HPDE6-E6E7 (cell line): Measurements from ENCODE around the gene ZBTB48.

ENCODE experiments used
- DNase-seq: peaks from one replicate; pipeline ENCODE4 v3.0.0; 2011; ENCODE audit warnings: missing footprints; ENCODE audit errors: extremely low spot score

The ZBTB48 gene

DNA sequence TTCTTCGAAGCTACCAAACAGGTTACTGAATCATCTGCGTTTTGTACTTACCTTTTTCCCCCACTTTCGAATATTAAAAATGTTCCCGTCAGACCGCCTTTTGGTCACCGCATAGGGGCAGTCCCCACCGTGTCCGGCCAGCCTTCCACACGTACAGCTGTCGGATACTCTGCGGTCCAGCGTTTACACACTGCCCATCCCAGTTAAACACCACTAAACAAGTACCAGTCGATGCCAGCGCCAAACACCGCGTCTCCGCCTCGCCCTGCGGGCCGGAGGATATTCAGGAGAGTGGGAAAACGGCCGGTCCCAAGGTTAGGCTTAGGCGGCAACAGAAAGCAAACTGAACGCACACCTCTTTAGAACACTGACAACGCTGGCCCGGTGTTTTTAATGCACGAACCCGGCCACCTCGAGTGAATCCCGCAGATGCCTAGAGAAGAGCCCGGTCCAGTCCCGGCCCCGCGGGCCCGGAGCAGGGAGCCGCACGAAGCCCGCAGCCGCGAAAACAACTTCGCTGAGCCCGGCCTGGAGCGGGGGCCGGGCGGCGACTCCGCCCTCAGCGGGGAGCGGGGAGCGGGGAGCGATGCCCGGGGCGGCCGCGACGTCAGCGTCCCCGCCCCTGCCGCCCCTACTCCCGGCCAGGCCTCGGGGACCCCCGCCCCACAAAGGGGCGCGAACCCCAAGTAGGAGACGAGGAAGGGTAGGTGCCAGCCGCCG lies 33.0 kb downstream of the ZBTB48 start:
- no peak for DNase-seq

DNA sequence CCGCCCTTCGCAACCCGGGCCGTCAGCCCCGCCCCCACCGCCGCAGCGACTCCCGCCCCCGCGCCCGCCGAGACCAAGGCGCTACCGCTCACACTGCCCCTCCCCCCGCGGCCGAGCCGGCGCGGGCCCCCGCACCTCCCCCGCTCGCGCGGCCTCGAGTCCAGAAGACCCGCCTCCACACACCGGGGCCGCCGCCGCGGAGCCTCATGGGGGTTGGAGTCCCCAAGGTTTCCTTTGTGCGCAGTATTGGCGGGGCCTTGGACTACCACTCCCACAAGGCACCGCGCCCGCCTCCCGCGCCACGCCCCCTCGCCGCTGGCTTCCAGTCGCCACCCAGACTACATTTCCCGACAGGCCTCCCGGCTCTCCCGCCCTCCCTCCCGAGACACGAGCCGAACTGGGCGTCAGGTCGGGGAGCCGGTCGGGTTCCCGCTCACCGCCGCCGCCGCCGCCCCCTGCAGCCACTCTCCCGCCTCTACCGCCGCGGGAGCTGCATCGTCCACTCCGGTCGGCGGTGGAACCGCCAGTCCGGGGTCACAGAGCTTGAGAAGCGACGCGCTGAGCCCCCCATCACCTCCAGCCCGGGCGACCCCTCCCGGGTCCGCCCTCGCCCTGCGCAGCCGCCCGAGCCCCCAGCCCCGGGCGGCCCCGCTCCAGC lies 33.7 kb downstream of the ZBTB48 start, which contains the start of gene PHF13:
TSS of gene PHF13 (plus strand) at position 371 of the 658 bp plus-strand sequence. CDS start 336 bp downstream, outside the sequence.
- peak; percentile 96 for DNase-seq

DNA sequence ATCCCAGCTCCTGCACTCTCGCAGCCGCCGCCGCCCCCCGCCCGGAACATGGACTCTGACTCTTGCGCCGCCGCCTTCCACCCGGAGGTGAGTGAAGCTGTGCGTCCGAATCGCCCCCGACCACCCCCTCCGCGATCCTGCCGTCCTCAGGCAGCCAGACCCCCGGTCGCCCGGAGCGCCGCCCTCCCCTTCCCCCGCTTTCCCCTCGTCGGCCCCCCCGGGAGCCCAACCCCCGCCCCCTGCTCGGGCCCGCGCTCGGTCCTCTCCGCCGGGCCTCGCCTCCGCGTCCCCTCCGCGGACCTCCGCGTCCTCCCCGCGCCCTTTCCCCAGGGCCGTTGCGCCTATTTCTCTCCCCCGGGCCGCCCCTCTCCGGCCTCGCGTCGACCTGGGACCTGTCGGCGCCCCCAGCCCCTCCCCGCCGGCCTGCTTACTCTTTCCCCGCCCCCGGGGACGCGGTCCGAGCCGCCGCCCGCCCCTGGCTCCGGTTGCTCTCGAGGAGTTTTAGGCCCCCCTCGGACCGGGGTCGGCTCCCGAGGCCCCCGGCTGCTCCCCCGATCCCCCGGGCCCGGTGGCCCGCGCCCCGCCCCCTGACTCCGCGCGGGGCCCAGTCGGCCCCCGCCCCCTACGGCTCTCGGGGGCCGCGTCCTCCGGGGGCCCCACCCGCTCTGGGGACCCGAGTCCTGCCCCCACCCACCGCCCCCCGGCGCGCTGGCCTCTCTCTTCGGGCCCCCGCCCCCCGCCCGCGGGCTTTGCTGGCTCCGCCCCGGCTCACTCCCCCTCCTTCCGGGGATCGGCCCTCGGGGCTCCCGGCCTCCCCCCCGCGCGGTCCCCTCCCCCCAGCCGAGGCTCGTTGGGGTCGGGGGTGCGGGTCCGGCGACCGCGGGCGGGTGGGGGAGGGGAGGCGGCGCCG lies 34.5 kb downstream of the ZBTB48 start:
- DNase-seq: no peak

DNA sequence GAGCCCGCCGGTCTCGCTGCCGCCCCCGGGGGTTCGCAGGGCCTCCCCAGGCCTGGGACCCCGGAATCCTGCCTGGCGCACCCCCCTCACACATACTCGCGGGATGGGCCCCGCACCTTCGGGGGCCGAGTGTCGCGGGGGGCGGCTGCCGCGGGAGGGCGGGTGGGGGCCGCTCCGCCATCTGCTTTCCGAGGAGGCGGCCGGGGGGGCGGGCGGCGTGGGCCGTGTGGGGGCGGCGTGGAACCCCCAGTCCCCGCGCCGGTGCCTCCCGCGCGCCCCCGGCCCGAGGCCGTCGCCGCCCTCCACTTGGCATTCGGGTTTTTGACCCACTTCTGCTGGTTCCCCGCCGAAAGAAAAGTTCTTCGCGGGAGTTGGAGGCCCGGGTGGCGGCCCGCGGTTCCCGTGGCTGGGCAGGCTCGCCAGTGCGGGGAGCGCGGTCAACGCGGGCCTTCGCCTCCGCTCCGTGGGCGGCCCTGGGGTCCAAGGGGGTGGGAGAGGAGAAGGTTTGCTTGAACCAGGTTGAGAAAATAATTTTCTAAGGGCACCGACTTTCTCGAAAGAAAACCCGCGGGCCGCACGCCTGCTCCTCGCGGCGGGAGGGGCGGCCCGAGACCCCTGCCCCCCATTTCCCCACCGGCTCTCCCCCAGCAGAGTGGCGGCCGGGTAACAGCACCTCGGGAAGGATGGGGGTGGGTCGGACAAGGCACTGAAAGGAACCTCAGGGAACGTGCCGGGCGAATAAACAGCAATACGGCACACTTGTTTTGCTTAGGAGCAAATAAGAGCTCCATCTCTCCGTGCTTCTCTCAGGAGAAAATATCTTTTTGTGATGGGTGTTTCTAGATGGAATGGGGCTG lies 35.4 kb downstream of the ZBTB48 start:
- DNase-seq: no peak

DNA sequence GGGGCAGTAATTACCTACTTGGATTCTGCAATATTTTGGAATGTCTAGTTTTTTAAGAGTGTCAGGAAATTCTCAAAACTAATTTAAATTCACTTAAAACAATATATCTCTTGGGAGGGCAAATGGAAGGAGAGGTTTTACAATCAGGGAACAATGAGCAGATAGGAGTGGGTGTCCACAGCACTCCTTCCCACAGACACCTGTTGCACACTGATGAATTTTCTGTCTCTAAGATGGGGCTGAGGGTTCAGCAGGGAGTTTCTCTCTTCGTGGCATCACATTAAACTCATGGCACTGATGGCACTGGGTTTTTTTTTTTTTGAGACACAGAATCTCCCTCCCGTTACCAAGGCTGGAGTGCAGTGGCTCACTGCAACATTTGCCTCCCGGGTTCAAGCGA lies 39.3 kb downstream of the ZBTB48 start:
- DNase-seq: no peak

DNA sequence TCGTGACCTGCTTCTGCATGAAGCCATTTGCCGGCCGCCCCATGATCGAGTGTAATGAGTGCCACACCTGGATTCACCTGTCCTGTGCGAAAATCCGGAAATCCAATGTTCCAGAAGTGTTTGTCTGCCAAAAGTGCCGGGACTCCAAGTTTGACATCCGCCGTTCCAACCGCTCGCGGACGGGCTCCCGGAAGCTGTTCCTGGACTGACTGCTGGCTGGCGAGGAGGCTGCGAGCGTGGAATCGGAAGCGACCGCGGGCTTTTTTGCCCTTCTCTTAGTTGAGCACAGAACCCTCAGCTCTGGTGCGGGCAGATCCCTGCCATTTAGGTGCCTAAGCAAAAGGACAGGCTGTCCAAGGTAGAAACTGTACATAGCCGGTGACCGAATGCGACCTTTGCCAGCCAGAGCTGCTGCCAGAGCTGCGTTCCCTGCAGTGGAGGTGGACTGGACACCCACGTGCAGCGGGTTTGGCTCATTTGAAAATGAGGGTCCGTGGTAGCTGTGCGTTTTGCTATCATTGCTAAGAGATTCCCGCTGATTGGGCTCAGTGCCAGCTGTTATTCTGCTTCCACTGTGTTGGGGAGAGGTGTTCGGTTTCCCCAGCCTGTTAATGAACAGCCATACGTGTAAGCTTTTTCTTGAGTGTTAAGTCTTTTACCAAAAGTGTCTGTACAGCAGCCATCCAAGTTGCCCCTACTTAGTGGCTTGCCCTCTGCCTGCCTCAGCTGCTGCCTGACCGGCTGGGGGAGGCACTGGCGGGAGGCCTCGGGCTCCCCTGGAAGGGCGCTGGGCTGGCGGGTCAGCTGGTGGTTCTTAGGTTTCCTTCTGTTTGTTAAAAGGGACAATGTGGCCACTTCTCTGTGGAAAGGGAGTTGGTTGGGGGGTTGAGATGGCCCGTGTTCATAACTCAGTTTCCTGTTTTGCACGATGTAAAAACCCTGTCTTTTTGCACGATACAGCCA lies 41.9 kb downstream of the ZBTB48 start:
- no peak for DNase-seq

GRCh38 chr1:6622396-6623152 lies 42.8 kb downstream of the ZBTB48 start:
- no peak for DNase-seq

DNA sequence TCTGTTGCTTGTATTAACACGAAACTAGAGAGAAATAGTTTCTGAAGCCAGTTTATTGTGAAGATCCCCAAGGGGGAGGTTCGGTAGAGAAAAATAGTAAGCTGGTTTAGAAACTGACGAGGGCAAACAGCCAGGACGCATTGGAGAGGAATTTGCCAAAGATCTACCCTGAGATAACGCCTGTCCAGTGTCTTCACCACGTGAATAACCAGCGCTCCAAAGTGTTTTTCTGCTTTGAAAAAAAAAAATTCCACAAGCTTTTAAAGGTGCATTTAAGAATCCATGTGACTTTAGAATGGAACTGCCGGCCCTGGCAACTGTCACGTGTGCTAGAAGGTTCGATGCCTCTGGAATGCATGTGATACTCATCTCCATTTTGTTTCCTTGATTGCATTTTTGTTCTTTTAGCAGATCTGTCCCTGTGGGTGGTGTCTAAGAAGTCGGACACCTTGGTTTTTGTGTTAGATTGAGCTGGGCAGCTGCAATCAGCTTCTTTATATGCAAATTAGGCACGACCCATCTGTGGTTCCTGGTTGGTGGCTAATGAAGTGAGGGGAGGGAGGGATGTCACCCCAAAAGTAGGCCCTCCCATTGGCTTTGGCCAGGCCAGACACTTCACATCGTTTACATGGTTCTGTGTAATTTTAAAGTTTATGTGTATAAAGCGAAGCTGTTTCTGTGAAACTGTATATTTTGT lies 43.6 kb downstream of the ZBTB48 start:
- DNase-seq: no peak

GRCh38 chr1:6624710-6625583 lies 45.2 kb downstream of the ZBTB48 start, which contains the start of gene THAP3:
THAP3 (plus strand) TSS chr1:6624868; CDS start chr1:6625219, 351 bp downstream.
- DNase-seq: peak; percentile 76

DNA sequence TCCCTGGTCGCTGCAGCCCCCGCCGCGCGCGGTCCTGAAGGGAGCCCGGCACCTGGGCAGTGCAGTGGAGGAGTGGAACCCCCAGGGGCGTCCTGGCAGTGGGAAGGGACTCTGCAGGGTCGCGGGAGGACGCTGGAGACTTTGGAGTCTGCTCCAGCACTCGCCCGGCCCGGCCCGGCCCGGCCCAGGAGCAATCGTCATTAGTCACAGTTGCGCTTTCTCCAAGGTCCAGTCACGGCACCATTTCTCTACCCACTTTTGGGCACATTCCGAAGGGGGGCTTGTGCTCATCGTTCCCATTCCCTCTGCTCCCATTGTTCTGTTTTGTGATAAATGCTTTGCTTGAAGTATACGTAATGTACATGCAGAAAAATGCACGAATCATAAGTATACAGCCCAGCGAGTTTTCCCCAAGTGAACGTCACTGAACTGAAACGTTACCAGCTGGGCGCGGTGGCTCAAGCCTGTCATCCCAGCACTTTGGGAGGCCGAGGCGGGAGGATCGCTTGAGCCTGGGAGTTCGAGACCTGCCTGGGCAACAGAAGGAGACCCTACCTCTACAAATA lies 45.9 kb downstream of the ZBTB48 start:
- no peak for DNase-seq

GRCh38 chr1:6627031-6627430 lies 47.2 kb downstream of the ZBTB48 start:
- DNase-seq: no peak

DNA sequence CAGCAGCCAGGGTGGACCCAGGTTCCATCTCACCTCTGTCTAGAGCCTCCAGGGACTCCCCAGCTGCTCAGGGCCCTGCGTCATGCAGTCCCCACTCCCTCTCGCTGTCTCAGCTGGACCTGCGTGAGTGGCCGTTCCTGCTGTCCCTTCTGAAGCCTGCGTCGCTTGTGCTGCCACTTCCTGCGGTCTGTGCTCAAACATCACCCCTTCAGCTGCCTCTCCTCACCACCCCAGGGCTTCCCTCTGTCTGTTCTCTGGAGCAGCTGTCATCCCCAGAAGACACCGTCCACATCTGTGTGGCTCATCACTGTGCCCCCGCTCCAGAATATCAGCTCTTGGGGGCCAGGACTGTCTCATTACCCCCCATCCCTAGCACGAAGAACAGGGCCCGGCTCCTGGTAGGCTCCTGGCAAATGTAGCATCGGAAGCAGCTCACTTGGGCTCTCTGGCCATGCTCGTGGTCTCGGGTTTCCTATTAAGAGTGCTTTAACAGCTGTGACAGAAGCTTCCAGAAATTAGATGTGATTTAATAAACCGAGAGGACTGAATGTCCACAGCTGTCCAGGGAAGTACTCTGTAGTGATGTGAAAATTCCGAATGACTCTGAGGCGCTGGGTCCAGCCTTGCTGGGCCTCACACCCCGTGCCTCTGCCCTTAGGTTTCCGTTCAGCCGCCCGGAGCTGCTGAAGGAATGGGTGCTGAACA lies 48.2 kb downstream of the ZBTB48 start:
- no peak for DNase-seq

GRCh38 chr1:6628971-6629479 lies 49.2 kb downstream of the ZBTB48 start:
- no peak for DNase-seq

DNA sequence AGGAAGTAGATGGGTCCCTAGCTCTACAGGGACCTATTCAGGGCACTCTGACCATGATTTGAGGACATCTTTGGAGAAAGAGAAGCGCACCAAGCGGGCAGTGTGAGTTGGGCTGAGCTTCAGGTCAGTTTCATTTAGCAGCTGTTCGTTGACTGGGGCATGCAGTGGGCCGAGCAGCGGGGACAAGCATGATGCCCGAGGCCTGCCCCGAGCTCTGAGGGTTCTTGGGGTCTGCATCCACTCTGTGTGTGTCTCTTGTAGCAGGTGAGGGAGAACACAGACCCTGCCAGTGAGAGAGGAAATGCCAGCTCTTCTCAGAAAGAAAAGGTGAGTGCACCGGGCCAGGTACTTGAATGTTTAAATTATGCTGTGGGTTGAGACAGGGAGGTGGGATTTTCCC lies 50.2 kb downstream of the ZBTB48 start:
- DNase-seq: no peak

GRCh38 chr1:6631058-6631457 lies 51.3 kb downstream of the ZBTB48 start:
- DNase-seq: no peak
